ENCODE measurements around the gene MED26. TPM values are rescaled to one million over a fixed set of nuclear protein-coding genes. Genes with fewer than 3 reads are reported as not detected.

MED26 gene
- total RNA-seq, 1 donor from 2014 or later, result 8.3 TPM

GRCh38 chr19:16649734-16650133 lies 21.7 kb upstream of the MED26 start:
- no peak for DNase-seq (ENCODE audit: low spot score)

GRCh38 chr19:16645140-16645539 lies 17.1 kb upstream of the MED26 start:
- no peak for DNase-seq (ENCODE audit: low spot score)

DNA sequence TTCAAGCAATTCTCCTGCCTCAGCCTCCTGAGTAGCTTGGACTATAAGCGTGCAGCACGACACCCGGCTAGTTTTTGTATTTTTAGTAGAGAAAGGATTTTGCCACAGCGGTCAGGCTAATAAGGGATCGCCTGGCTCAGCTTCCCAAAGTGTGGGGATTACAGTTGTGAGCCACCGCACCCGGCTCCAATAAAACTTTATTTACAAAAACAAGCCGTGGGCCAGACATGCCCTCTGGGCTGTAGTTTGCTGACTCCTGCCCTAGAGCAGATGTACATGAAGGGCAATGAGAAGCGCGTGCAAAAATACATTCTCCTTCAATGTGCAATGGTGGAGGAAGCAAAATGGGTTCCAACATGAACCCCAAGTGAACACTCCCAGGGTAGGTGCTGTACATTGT lies 13.7 kb upstream of the MED26 start:
- no peak for DNase-seq (ENCODE audit: low spot score)

DNA sequence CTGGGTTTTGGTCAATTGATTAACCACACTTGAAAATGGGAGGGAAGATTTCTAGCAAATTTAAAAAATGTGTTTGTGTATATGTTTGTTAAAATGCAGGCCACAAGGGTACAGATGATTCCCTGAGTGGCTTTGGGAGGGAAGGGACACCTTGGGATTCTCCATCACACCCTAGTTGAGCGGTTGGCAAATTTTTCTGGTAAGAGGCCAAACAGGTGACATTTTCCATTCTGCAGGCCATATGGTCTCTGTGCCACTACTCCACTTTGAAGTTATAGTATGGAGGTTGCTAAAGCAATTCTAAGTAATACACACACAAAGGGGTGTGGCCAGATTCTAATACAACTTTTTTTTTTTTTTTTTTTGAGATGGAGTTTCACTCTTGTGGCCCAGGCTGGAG lies 12.9 kb upstream of the MED26 start:
- DNase-seq (ENCODE audit: low spot score), result no peak

DNA sequence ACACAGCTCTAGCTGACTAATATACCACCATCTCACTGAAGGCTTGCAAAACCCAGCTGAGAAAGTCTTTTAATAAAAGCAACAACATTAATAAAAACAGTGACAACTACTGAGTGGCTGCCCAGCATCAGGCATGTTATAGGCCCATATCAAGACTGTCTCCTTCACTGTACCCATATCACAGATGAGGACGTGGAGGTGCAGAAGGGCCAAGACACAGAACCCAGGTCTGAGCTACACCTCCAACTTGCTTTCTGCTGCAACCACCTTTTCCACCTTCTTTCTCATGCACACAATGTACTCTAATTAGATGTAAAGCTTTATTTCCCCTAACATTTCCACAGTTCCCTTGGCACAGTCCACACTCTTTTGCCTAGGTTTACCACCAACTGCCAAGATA lies 10.7 kb upstream of the MED26 start:
- DNase-seq (ENCODE audit: low spot score), result no peak

GRCh38 chr19:16637535-16637934 lies 9.5 kb upstream of the MED26 start:
- no peak for DNase-seq (ENCODE audit: low spot score)

DNA sequence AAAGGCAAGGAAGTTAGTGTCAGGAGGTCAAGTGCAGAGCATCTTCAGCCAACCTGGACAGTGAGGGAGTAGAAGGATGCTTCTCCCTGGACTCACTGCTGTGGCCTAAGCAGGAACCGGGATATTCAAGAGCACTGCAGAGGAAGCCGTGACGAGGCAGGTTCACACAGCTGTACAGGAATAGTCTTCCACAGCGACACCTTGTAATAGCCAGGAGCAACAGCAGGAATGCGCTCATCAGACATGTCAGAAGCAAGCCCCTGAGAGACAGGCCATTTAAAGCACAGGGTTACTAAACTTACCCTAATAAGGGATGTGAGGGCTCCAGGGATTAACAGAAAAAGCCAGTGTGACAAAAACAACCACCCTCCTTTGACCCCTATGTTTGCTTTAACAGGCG lies 3.5 kb upstream of the MED26 start:
- DNase-seq (ENCODE audit: low spot score), result no peak

DNA sequence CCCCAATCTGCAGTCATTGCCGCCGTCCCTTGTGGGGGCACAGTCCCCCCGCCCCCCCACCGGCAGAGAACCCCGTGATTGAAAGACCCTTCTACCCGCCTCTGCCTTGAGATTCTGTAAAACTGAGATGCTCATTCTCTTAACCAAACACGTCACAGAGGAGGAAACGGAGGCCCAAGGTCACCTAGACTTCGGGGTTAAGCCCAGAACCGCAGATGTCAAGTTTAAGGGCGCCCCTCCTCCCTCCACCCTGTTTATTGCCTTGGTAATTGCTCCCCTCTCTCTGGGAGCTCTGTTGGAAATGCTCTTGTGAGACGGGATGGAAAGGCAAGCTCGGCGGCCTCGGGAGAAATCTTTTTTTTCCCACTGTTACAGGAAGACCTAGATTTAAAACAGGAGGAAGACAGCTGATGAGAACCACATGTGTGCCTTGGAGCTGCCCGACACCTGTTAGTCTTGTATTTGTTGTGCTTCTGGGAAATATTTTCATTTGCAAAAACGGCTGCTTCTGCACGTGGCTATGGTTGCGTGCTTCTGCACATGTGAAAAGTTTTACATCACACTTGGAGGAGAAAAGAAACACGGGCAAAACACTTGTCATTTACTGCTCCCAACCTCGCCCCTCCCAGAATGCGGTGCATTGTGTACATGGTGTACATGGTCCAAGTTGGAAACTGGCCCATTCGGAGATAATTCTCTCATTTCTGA lies 1.1 kb upstream of the MED26 start:
- DNase-seq (ENCODE audit: low spot score), result peak; percentile 59

GRCh38 chr19:16627928-16628182 lies 149 bp downstream of the MED26 start:
- no peak for DNase-seq (ENCODE audit: low spot score)

- DNase-seq (ENCODE audit: low spot score), result no peak
Observed at GRCh38 chr19:16627193-16627927, 644 bp downstream of the MED26 start.

DNA sequence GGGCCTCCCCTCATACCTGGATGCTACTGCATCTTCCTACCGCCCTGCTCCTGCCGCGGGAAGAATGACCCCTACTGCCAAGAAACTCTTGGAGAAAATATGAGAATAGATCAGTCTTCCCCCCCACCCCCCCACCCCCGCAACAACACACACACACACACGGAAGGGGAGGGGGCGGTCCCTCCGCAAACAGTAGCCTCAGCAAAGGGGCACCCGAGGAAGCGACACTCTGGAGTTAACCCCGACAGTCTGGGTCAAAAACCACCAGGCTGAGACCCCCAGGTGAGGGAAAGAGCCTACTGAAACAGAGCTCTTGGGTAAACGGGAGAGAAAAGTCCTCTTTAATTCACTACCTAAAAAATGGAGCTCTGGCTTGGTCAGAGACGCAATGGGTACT lies 1.2 kb downstream of the MED26 start:
- DNase-seq (ENCODE audit: low spot score), result no peak

DNA sequence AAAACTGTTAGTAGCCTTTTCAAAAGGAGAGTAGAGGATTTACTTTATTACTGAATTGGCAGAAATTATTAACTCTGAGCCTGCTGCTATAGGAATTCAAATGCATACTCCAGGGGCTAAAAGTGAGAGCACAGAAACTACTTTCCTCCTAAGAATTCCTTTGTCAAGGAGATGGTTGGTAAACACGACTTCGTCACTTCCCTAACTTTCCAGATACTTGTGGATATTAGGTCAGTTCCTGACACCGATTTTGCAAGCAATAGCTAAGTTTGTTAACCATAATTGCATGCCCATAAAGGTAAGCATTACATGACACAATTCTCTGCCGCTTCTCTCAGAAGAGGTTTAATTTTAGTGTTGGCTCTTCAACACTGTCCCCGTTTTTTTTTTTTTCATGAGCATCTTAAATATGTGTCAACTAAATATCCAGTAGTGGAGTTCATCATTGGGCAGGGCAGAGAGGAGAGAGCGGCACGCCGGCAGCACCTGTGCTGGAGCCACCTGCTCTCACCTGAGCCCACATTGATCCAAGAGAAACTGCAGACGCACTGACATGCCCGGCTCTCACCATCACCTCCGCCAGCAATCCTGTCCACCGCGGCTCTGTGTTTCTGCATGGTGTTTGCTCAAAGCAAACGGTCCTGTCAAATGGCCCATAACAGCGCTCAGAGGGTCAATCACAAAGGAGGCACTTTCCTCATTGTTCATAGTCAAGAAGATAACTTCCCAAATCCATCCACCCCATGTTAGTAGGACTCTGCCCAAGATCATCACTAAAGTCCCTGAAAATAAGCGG lies 2.6 kb downstream of the MED26 start:
- DNase-seq (ENCODE audit: low spot score), result no peak

GRCh38 chr19:16624236-16624635 lies 3.8 kb downstream of the MED26 start:
- no peak for DNase-seq (ENCODE audit: low spot score)

DNA sequence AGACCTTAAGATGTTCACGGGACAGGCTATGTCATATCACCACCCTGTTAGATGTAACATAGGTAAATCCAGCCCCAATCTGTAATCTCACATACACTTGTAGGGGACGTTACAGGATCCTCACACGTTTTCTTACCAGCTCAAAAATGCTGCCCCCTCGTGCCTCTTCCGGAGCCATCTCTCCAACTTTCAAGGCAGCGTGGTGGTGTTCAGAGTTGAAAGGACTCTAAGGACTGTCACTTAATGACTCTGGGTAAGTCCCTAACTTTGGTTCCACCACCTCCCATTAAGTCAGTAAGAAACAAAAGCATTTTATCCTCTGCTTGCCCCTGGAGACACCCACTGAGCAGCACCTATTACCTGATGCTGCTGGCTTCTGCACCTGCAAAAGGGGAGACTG lies 4.4 kb downstream of the MED26 start:
- DNase-seq (ENCODE audit: low spot score), result no peak

- DNase-seq (ENCODE audit: low spot score), result no peak
Observed at GRCh38 chr19:16623066-16623465, 4.9 kb downstream of the MED26 start.

- DNase-seq (ENCODE audit: low spot score), result no peak
Observed at GRCh38 chr19:16621165-16621800, 6.7 kb downstream of the MED26 start.

GRCh38 chr19:16620584-16620983 lies 7.4 kb downstream of the MED26 start:
- DNase-seq (ENCODE audit: low spot score), result no peak

DNA sequence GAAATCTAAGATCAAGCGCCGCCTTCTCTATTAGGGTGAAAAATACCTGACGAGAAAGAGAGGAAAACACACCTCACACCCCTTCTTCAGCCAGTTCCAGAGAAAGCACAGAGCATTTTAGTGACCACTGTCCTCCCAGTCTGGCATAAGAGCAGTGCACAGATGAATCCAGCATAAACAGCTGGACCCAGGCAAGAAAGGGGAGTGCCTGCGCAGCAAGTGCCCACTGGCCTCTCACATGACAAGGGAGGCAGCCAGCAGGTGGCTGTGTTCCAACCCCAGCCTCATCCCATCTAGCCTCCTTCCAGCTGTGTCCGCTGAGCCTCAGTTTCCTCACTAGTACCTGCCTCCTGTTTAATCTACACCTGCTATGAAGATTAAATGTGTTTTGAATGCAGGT lies 8.0 kb downstream of the MED26 start:
- DNase-seq (ENCODE audit: low spot score), result no peak

- no peak for DNase-seq (ENCODE audit: low spot score)
Observed at GRCh38 chr19:16619457-16619856, 8.5 kb downstream of the MED26 start.

DNA sequence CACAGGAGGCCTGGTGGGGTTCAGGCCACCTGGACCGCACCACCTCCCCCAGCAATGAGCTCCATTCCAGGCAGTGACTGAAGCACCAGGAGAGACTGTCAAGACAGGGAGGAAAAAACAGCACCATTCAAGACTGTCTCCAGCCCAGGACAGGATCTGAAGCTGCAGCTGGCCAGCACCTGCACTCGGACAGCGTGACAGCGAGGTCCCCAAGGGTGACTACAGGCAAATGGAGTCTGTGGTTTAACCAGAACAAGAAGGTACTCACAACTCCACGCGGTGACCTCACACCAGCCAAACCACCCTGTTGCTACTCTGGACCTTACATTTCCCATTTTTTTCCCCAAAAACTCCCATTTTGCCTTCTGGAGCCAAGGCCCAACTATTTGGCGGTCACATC lies 9.8 kb downstream of the MED26 start:
- no peak for DNase-seq (ENCODE audit: low spot score)

DNA sequence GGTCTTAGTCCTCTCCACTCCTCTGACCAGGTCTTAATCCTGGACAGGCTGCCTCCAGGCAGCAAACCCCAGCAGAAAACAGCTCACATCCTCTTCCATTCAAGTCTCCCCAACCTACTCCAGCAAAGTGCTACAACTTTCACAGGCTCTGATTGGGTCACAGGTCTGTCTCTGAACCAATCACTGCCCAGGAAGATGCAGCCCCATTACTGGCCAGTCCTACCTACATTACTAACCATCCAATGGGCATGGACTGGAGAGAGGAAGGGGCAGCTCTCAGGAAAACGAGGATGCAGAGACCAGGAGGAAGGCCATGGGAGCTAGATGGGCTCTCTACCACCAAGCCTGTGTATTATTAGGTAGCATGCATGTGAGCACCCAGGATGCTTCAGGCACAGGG lies 12.2 kb downstream of the MED26 start:
- DNase-seq (ENCODE audit: low spot score), result no peak

DNA sequence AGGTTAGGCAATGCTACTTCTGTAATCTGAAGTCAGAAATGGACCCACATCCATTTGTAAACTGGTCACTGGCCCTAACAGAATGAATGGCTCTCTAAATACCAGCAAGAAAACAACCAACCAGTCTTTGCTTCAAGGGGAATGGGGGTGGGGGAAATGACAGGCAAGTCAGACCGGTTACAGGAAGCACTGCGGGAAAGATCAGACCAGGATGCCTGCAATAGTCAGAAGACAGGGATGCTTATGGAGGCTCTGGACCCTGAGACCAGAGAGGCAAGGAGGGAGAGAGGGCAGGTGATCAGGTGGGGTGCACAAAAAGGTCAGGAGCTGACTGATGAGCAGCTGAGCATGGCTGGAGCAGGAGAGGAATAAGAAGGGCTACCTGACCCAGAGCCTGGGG lies 13.1 kb downstream of the MED26 start:
- DNase-seq (ENCODE audit: low spot score), result no peak

GRCh38 chr19:16613841-16614240 lies 14.2 kb downstream of the MED26 start:
- no peak for DNase-seq (ENCODE audit: low spot score)
